ENCODE results near the gene SLC22A23.

DNA sequence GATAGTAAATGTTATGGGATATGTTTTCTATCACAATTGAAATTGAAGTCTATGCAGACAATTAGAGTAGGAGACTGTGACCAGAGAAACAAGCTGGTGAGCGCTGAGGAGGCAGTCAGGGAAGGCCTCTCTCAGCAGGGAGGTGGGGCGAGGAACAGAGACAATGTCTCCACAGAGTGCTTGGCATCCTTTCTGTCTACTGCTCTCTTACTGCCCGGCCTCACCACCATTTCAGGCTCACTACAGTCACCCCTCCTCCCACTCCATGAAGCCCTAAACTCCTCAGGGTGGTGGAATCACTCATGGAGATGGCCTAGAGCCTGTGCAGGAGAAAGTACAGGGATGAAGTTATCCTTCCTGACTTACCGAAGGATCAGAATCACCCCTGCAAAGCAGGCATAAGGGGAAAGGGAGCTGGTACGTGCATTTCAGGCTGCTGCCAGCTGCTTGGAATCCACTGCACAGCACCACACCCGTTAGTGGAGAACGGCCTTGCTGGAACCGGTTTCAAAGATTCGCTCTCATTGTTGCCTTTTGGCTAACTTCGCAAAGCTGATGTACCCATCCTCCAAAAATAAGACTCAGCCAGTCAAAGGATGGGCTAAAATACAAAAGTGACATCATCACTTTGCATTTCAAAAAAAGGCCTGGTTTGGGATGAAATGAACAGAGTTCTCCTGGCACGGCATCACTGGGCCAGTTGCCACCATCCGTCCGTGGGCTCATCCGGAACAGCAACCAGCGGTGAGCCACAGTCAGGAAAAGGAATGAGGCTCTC, 67.3 kb downstream of the SLC22A23 start:
- TF ChIP-seq EZH2 (IDR thresholded peaks at IDR 0.05) (no peak), POLR2AphosphoS5 (IDR thresholded peaks at IDR 0.05; ENCODE audit: borderline replicate concordance, low read depth, low read length) (no peak), FOXP2 (optimal IDR thresholded peaks at IDR 0.05; ENCODE audit: control extremely low read depth, extremely low read length, insufficient read depth) (no peak)

Data from SK-N-MC (cell line).